IMR-90 (cell line): Measurements from ENCODE around the gene ETS1. TPM values are rescaled to one million over a fixed set of nuclear protein-coding genes. Genes with fewer than 3 reads are reported as not detected.

Source experiments
- ATAC-seq: fragments of 200-7000 bp; cut with Tn5 transposase; 2 replicates; pipeline ENCODE4 v1.9.1; 2020; ENCODE audit warnings: low read depth, mild to moderate bottlenecking, moderate library complexity
- BruUV-seq: library from RNA; stranded (reverse); fragments of 400-500 nt; replicated peaks from 2 replicates; lab custom pipeline; 2021; lab: Mats Ljungman, UMichigan
- CTCF ChIA-PET: fragments of 300-600 bp; formaldehyde crosslinking; extraction: SDS; loops from one replicate; lab custom pipeline; 2021; ENCODE audit warnings: antibody characterized with exemption; lab: Yijun Ruan, JAX
- POLR2A ChIA-PET: fragments of 300-600 bp; sonication (Branson Sonifier 250); formaldehyde crosslinking; loops from one replicate; lab custom pipeline; 2022; ENCODE audit warnings: antibody characterized with exemption; ENCODE audit not compliant: unreplicated experiment; lab: Charles Lee
- DNase-seq: peaks from one replicate; pipeline ENCODE4 v3.0.0; 2013
- H2AFZ ChIP-seq: replicated peaks from 2 replicates; pipeline ENCODE3; 2013; ENCODE audit warnings: low read length, mild to moderate bottlenecking; ENCODE audit not compliant: poor library complexity
- H2AK5ac ChIP-seq: 2 replicates; pipeline ENCODE4 v1.6.1; 2013; ENCODE audit warnings: low read depth, low read length, inconsistent platforms
- H2AK9ac ChIP-seq: replicated peaks from 2 replicates; pipeline ENCODE3; 2013; ENCODE audit warnings: mild to moderate bottlenecking, low read depth, low read length, moderate library complexity; ENCODE audit not compliant: poor library complexity
- H2BK120ac ChIP-seq: 2 replicates; pipeline ENCODE4 v1.6.1; 2013; ENCODE audit warnings: low read depth, low read length, inconsistent platforms
- H2BK15ac ChIP-seq: 3 replicates; pipeline ENCODE4 v1.6.1; 2013; ENCODE audit warnings: low read depth, low read length, inconsistent platforms
- H2BK20ac ChIP-seq: 2 replicates; pipeline ENCODE4 v1.6.1; 2013; ENCODE audit warnings: low read depth, mild to moderate bottlenecking, inconsistent platforms, low read length, moderate library complexity
- H2BK5ac ChIP-seq: 2 replicates; pipeline ENCODE4 v1.6.1; 2013; ENCODE audit warnings: mild to moderate bottlenecking, low read depth, low read length, inconsistent platforms; ENCODE audit not compliant: poor library complexity, severe bottlenecking
- H3K14ac ChIP-seq: replicated peaks from 2 replicates; pipeline ENCODE4 v1.6.1; 2013; ENCODE audit warnings: low read depth, low read length, inconsistent platforms
- H3K18ac ChIP-seq: 2 replicates; pipeline ENCODE4 v1.6.1; 2013; ENCODE audit warnings: low read depth, low read length, control low read depth
- H3K23ac ChIP-seq: 2 replicates; pipeline ENCODE4 v1.6.1; 2013; ENCODE audit warnings: low read depth, low read length, inconsistent platforms
- H3K27ac ChIP-seq: 2 replicates; pipeline ENCODE4 v1.5.1; 2013; ENCODE audit warnings: mild to moderate bottlenecking, control low read depth, low read length; ENCODE audit not compliant: insufficient read depth
- H3K27me3 ChIP-seq: 2 replicates; pipeline ENCODE4 v1.6.1; 2013; ENCODE audit warnings: low read length; ENCODE audit not compliant: control insufficient read depth, insufficient read depth
- H3K36me3 ChIP-seq: 2 replicates; pipeline ENCODE4 v1.6.1; 2013; ENCODE audit warnings: low read length, mixed read lengths; ENCODE audit not compliant: control insufficient read depth, insufficient read depth
- H3K4ac ChIP-seq: 2 replicates; pipeline ENCODE4 v1.6.1; 2013; ENCODE audit warnings: low read depth, low read length, inconsistent platforms
- H3K4me1 ChIP-seq: 2 replicates; pipeline ENCODE4 v1.6.1; 2013; ENCODE audit warnings: low read length, mixed read lengths; ENCODE audit not compliant: control insufficient read depth, insufficient read depth
- H3K4me2 ChIP-seq: 2 replicates; pipeline ENCODE4 v1.6.1; 2013; ENCODE audit warnings: low read depth, mild to moderate bottlenecking, control low read depth, low read length, moderate library complexity
- H3K4me3 ChIP-seq: 2 replicates; pipeline ENCODE4 v1.5.1; 2013; ENCODE audit warnings: low read depth, mild to moderate bottlenecking, control low read depth, low read length, moderate library complexity; ENCODE audit not compliant: insufficient read depth
- H3K56ac ChIP-seq: 2 replicates; pipeline ENCODE4 v1.6.1; 2013; ENCODE audit warnings: low read length, inconsistent platforms; ENCODE audit not compliant: insufficient read depth; ENCODE audit errors: extremely low read depth
- H3K79me1 ChIP-seq, 2 experiments: 2 replicates each; pipeline ENCODE4 v1.6.1; 2013; ENCODE audit warnings: low read length in 2 of 2, inconsistent platforms in 1 of 2, low read depth in 1 of 2
- H3K9ac ChIP-seq: 2 replicates; pipeline ENCODE4 v1.6.1; 2013; ENCODE audit warnings: low read depth, low read length, control low read depth
- H3K9me1 ChIP-seq: 2 replicates; pipeline ENCODE4 v1.6.1; 2013; ENCODE audit warnings: low read length, inconsistent platforms; ENCODE audit not compliant: insufficient read depth
- H3K9me3 ChIP-seq: 2 replicates; pipeline ENCODE4 v1.6.1; 2013; ENCODE audit warnings: low read length; ENCODE audit not compliant: control insufficient read depth, insufficient read depth
- H4K20me1 ChIP-seq: 2 replicates; pipeline ENCODE4 v1.6.1; 2013; ENCODE audit warnings: low read length, inconsistent platforms; ENCODE audit not compliant: insufficient read depth
- H4K5ac ChIP-seq: 2 replicates; pipeline ENCODE4 v1.6.1; 2013; ENCODE audit warnings: mild to moderate bottlenecking, low read depth, low read length, control low read depth
- H4K8ac ChIP-seq, 2 experiments: 2 replicates each; pipeline ENCODE4 v1.6.1; 2013; ENCODE audit warnings: low read depth in 2 of 2, low read length in 2 of 2, control low read depth in 1 of 2, inconsistent platforms in 1 of 2
- H4K91ac ChIP-seq: 2 replicates; pipeline ENCODE4 v1.6.1; 2013; ENCODE audit warnings: low read depth, low read length, inconsistent platforms; ENCODE audit not compliant: insufficient read depth
- BHLHE40 ChIP-seq: fragments of 150-350 bp; IDR thresholded peaks from 2 replicates; pipeline ENCODE4 v1.6.1; 2016; ENCODE audit warnings: mild to moderate bottlenecking, low read depth, low read length
- CEBPB ChIP-seq: IDR thresholded peaks from 2 replicates; pipeline ENCODE4 v1.6.1; 2012; ENCODE audit warnings: low read depth, low read length, improper control_type of control experiment
- MAZ ChIP-seq: IDR thresholded peaks from 2 replicates; pipeline ENCODE4 v1.6.1; 2012; ENCODE audit warnings: low read depth, mild to moderate bottlenecking, low read length, improper control_type of control experiment, moderate library complexity, borderline replicate concordance
- WGBS, 2 experiments: methylation state at CpG; one replicate each; pipeline versions ENCODE4 v1.1.5 to v1.1.7; 2013; ENCODE audit warnings: missing lambda C conversion rate in 2 of 2; ENCODE audit not compliant: insufficient read length in 1 of 2; ENCODE audit errors: extremely low coverage in 2 of 2; 5-methylcytosine and 5-hydroxymethylcytosine counted together
- dilution Hi-C: fragments of 300-500 bp; cut with HindIII; formaldehyde crosslinking; loops from one replicate; pipeline ENCODE4 v1.14.3; 2018; ENCODE audit warnings: low sequenced_read_pairs; ENCODE audit not compliant: unreplicated experiment
- in situ Hi-C: fragments of 300-500 bp; cut with MboI; formaldehyde crosslinking; loops from 3 replicates; pipeline ENCODE4 v1.14.3; 2019; ENCODE audit warnings: low sequenced_read_pairs, inconsistent platforms, mixed read lengths
- intact Hi-C: fragments of 100-400 bp; cut with micrococcal nuclease; formaldehyde crosslinking; loops from 2 replicates; pipeline ENCODE4 v1.10.0; 2022
- polyA plus RNA-seq, 3 experiments: library from polyadenylated mRNA; depleted of rRNA; stranded (reverse); fragments of >200 nt; gene quantifications; 2 replicates each; pipeline ENCODE4 v1.2.3, GENCODE V29; 2012; ENCODE audit warnings: low replicate concordance in 1 of 3
- total RNA-seq: library from RNA; depleted of rRNA; stranded (reverse); fragments of >200 nt; gene quantifications from 2 replicates; pipeline ENCODE4 v1.2.3, GENCODE V29; 2012
- TF ChIP-seq, protein P1 (sequence below): fragments of 150-350 bp; IDR thresholded peaks from 2 replicates; pipeline ENCODE4 v1.6.1; 2016; ENCODE audit warnings: low read depth, mild to moderate bottlenecking, low read length, moderate library complexity, borderline replicate concordance

The ETS1 gene
- total and polyA plus RNA-seq, 2 of the 4 experiments (the other 2 are of a cell fraction) = 41.2 to 56.3 TPM

DNA sequence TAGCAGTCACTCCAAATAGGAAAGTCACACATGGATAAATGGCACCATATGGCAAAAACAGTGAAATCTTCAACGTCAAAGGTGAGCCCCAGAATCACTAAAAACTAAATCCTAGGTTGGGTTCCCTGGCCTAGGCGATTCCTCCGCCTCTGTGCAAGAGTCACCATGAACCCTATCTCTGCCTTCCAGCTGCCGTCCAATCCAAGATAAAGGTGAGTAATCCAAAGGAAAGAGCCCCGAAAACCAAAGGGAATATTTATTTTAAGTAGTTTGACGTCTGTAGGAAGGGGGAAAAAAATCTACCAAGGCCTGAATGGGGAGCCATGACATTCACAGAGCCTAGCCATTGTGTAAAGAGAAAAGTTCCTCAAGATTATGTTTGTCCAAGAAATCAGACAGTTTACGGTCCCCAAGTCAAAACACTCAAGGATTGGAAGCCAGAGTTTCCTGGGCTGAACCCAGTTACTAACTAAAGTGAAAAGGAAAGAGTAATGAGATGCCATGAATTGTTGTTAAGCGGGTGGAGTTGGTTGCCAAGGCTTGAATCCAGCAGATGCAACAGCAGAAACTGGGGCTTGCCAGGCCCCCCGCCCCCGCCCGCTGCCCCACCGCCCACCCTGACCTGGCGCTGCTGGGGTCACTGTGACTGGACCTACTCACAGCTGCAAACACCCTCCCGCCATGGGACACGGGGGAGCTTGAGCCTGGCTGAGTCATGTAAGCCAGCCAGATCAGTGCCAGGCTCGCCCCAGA, 39.7 kb upstream of the ETS1 start:
- POLR2A ChIA-PET = no interaction called here

More for the DNA sequence above, 39.7 kb upstream of the ETS1 start:
- H3K27ac ChIP-seq = no peak overlapping the region
- no peaks in the 10 kb centered on the region for H3K36me3 ChIP-seq
- DNase-seq = no peak
- H3K9me1 ChIP-seq = peaks cover 2% of the 10 kb centered on the region; the same call in 1 of the 2 replicates
- no peak overlapping the region for H4K8ac ChIP-seq
- no peak overlapping the region for H2BK20ac ChIP-seq
- H4K20me1 ChIP-seq = no peaks in the 10 kb centered on the region
- dilution Hi-C loops (loop anchor here (25.0 kb wide), 1 partner anchor 465 kb away; no protein-coding TSS in a partner anchor), in situ Hi-C loops (loop anchor here (5.0 kb wide), 2 partner anchors 340 to 450 kb away; no protein-coding TSS in a partner anchor), intact Hi-C loops (no loop called here)
- TF ChIP-seq BHLHE40 (no peak), MAZ (no peak), CEBPB (no peak)
- TF ChIP-seq, protein P1, sequence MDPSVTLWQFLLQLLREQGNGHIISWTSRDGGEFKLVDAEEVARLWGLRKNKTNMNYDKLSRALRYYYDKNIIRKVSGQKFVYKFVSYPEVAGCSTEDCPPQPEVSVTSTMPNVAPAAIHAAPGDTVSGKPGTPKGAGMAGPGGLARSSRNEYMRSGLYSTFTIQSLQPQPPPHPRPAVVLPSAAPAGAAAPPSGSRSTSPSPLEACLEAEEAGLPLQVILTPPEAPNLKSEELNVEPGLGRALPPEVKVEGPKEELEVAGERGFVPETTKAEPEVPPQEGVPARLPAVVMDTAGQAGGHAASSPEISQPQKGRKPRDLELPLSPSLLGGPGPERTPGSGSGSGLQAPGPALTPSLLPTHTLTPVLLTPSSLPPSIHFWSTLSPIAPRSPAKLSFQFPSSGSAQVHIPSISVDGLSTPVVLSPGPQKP = no peak
- H2BK5ac ChIP-seq = no peak overlapping the region
- no peak overlapping the region for H2AFZ ChIP-seq
- H3K79me1 ChIP-seq = peaks cover 0 to 5% of the 10 kb centered on the region in 2 experiments; a peak in 1 of 4 replicates
- H3K9ac ChIP-seq = no peak overlapping the region
- H3K4me3 ChIP-seq = no peak overlapping the region
- no peak overlapping the region for H2BK15ac ChIP-seq
- BruUV-seq = no TSS peak
- peaks cover under 1% of the 10 kb centered on the region for H3K4me1 ChIP-seq
- no peak overlapping the region for H3K14ac ChIP-seq
- H2BK120ac ChIP-seq = no peak overlapping the region
- H3K27me3 ChIP-seq = no peaks in the 10 kb centered on the region
- no peak overlapping the region for H4K91ac ChIP-seq
- H2AK9ac ChIP-seq = peak overlapping the region; percentile 51
- H3K9me3 ChIP-seq = no peaks in the 10 kb centered on the region
- H3K4ac ChIP-seq = no peak overlapping the region
- CTCF ChIA-PET = no interaction called here
- 73% methylated on average over 3 of the region's 16 CpGs; no CpG with 5 or more reads in 1 of the 2 experiments for WGBS, 2 experiments
- ATAC-seq = no peak
- H3K23ac ChIP-seq = no peak overlapping the region
- no peak overlapping the region for H2AK5ac ChIP-seq
- H4K5ac ChIP-seq = no peak overlapping the region
- no peak overlapping the region for H3K4me2 ChIP-seq
- H3K56ac ChIP-seq = no peak overlapping the region
- H3K18ac ChIP-seq = no peak overlapping the region
